Stimulated activated CD4-positive, alpha-beta T cell treated with anti-CD3 and anti-CD28 coated beads, Interleukin-2, amount 100 ng/mL, for 4 hours (primary cell): Measurements from ENCODE around the gene INSYN1.

ENCODE experiments used
- DNase-seq: peaks from one replicate; pipeline ENCODE4 v3.0.0-alpha.2; 2020; ENCODE audit warnings: low read depth

The INSYN1 gene

DNA sequence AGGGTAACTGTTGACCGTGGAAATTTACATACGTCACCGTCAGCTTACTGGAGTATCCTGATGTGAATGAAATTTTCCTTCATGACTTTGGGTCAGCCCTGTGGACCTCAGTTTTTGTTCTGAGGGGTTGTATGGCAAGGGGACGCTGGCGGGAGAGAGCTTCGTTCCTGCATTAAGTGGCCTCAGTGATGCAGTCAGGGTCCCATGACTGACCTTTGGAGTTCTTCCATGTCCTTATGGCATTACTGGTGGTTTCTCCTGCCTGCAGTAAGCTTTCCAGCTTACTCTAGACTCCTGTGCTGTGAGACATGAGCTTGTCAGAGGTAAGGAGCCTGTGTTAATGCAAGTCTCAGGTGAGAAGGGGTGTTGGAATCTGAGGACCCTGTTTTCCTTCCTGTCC lies 67.2 kb downstream of the INSYN1 start:
- no peak for DNase-seq
